Neural progenitor cell (in vitro differentiated cells): ENCODE data around the gene ACAA1. TPM values are rescaled to one million over a fixed set of nuclear protein-coding genes. Genes with fewer than 3 reads are reported as not detected.
"Not testable (repeated sequence)": the region's sequence is repeated elsewhere in the genome, so short reads cannot be mapped to it uniquely, and the experiment has no call there.

Experiments
- DNase-seq: peaks from one replicate; pipeline ENCODE4 v3.0.0-alpha.2; 2016; ENCODE audit warnings: low spot score
- H2AFZ ChIP-seq: fragments of 200-600 bp; sonication (generic); replicated peaks from 2 replicates; pipeline ENCODE4 v1.6.1; 2016; ENCODE audit warnings: antibody characterized with exemption
- H3F3A ChIP-seq: fragments of 200-600 bp; sonication (generic); 2 replicates; pipeline ENCODE4 v1.6.1; 2016; ENCODE audit warnings: antibody characterized with exemption, low read depth
- H3K27ac ChIP-seq: fragments of 200-600 bp; sonication (generic); 2 replicates; pipeline ENCODE4 v1.5.1; 2016; ENCODE audit warnings: mild to moderate bottlenecking
- H3K27me3 ChIP-seq: fragments of 200-600 bp; sonication (generic); 2 replicates; pipeline ENCODE4 v1.6.1; 2016; ENCODE audit warnings: mild to moderate bottlenecking, moderate library complexity
- H3K36me3 ChIP-seq: fragments of 200-600 bp; sonication (generic); 2 replicates; pipeline ENCODE4 v1.5.1; 2016
- H3K4me1 ChIP-seq: fragments of 200-600 bp; sonication (generic); 2 replicates; pipeline ENCODE4 v1.6.1; 2016; ENCODE audit warnings: mixed run types
- H3K4me2 ChIP-seq: fragments of 200-600 bp; sonication (generic); 2 replicates; pipeline ENCODE4 v1.6.1; 2016
- H3K4me3 ChIP-seq: fragments of 200-600 bp; sonication (generic); 2 replicates; pipeline ENCODE4 v1.5.1; 2016
- H3K79me2 ChIP-seq: fragments of 200-600 bp; sonication (generic); 2 replicates; pipeline ENCODE4 v1.6.1; 2016; ENCODE audit warnings: low read depth
- H3K9ac ChIP-seq: fragments of 200-600 bp; sonication (generic); 2 replicates; pipeline ENCODE4 v1.6.1; 2016
- H3K9me3 ChIP-seq: fragments of 200-600 bp; sonication (generic); 2 replicates; pipeline ENCODE4 v1.5.1; 2016; ENCODE audit warnings: low read depth
- H4K20me1 ChIP-seq: fragments of 200-600 bp; sonication (generic); 2 replicates; pipeline ENCODE4 v1.6.1; 2016; ENCODE audit warnings: low read depth
- H3K27ac Mint-ChIP-seq: 3 replicates; pipeline ENCODE4 v1.8.0; 2021; ENCODE audit warnings: mixed read lengths
- H3K27me3 Mint-ChIP-seq: 2 replicates; pipeline ENCODE4 v1.8.0; 2022; ENCODE audit warnings: low read depth, mild to moderate bottlenecking, inconsistent platforms, moderate library complexity, mixed read lengths; ENCODE audit not compliant: insufficient read depth
- H3K36me3 Mint-ChIP-seq: 3 replicates; pipeline ENCODE4 v1.8.0; 2021; ENCODE audit warnings: mixed read lengths
- H3K4me1 Mint-ChIP-seq: 3 replicates; pipeline ENCODE4 v1.8.0; 2021; ENCODE audit warnings: mixed read lengths
- H3K4me3 Mint-ChIP-seq: 3 replicates; pipeline ENCODE4 v1.8.0; 2021; ENCODE audit warnings: mild to moderate bottlenecking, moderate library complexity, mixed read lengths
- H3K9me3 Mint-ChIP-seq: 3 replicates; pipeline ENCODE4 v1.8.0; 2020; ENCODE audit warnings: mixed read lengths
- CTCF ChIP-seq: fragments of 200-600 bp; sonication (generic); IDR thresholded peaks from 2 replicates; pipeline ENCODE4 v1.5.1; 2017; ENCODE audit warnings: antibody characterized with exemption, mild to moderate bottlenecking
- EZH2 ChIP-seq: fragments of 200-600 bp; sonication (generic); IDR thresholded peaks from 2 replicates; pipeline ENCODE4 v1.6.1; 2017; ENCODE audit warnings: antibody characterized with exemption, mild to moderate bottlenecking, moderate library complexity
- EZH2phosphoT487 ChIP-seq: fragments of 200-600 bp; sonication (generic); IDR thresholded peaks from 2 replicates; pipeline ENCODE4 v1.6.1; 2017; ENCODE audit warnings: antibody characterized with exemption
- total RNA-seq: library from RNA; depleted of rRNA; stranded (reverse); fragments of >200 nt; gene quantifications from 2 replicates; pipeline ENCODE4 v1.2.3, GENCODE V29; 2015; ENCODE audit warnings: low replicate concordance

Gene ACAA1
- total RNA-seq, 1 donor from 2014 or later, result 3.3 TPM

GRCh38 chr3:38089163-38089562 is 47.8 kb downstream of the ACAA1 start:
- Mint-ChIP-seq H3K36me3 (peaks cover 5% of the 10 kb centered on the region), H3K9me3 (peaks cover 7% of the 10 kb centered on the region), H3K27me3 (peaks cover 7% of the 10 kb centered on the region), H3K4me1 (peaks cover 2% of the 10 kb centered on the region), H3K27ac (no peak overlapping the region), H3K4me3 (no peak overlapping the region)
- Histone ChIP-seq H3K9ac (no peak overlapping the region), H3K79me2 (no peaks in the 10 kb centered on the region), H2AFZ (no peak overlapping the region), H3K27ac (no peak overlapping the region), H3K4me3 (no peak overlapping the region), H3F3A (peaks cover 8% of the 10 kb centered on the region), H4K20me1 (no peaks in the 10 kb centered on the region), H3K4me1 (no peaks in the 10 kb centered on the region), H3K4me2 (no peak overlapping the region), H3K27me3 (no peaks in the 10 kb centered on the region), H3K36me3 (no peaks in the 10 kb centered on the region), H3K9me3 (no peaks in the 10 kb centered on the region)
- TF ChIP-seq EZH2phosphoT487 (no peak), EZH2 (no peak)
- DNase-seq, result no peak

- H3K4me3 ChIP-seq, result no peak overlapping the region
- H3K27me3 ChIP-seq, result no peaks in the 10 kb centered on the region
- Mint-ChIP-seq H3K27me3 (peaks cover 12% of the 10 kb centered on the region), H3K27ac (no peak overlapping the region), H3K36me3 (peaks cover 9% of the 10 kb centered on the region), H3K4me3 (no peak overlapping the region), H3K4me1 (peaks cover 5% of the 10 kb centered on the region), H3K9me3 (peaks cover 12% of the 10 kb centered on the region)
- no peak overlapping the region for H3K27ac ChIP-seq
- no peak overlapping the region for H2AFZ ChIP-seq
- H3K9ac ChIP-seq, result no peak overlapping the region
- no peaks in the 10 kb centered on the region for H3K9me3 ChIP-seq
- no peak overlapping the region for H3K4me2 ChIP-seq
- DNase-seq, result no peak
- TF ChIP-seq EZH2 (no peak), EZH2phosphoT487 (no peak), CTCF (no peak)
- no peaks in the 10 kb centered on the region for H4K20me1 ChIP-seq
- no peaks in the 10 kb centered on the region for H3K4me1 ChIP-seq
- peaks cover 11% of the 10 kb centered on the region for H3F3A ChIP-seq
- H3K36me3 ChIP-seq, result no peaks in the 10 kb centered on the region
- no peaks in the 10 kb centered on the region for H3K79me2 ChIP-seq
Measured at GRCh38 chr3:38088126-38089078, 48.5 kb downstream of the ACAA1 start.

- H3K27ac ChIP-seq, H3K4me3 Mint-ChIP-seq, H3K9me3 ChIP-seq, H3K4me3 ChIP-seq, H3K9ac ChIP-seq, H3K27me3 ChIP-seq, H3K79me2 ChIP-seq, H3K4me1 ChIP-seq, H2AFZ ChIP-seq, H3K27ac Mint-ChIP-seq, H3K4me2 ChIP-seq, H3K36me3 ChIP-seq, H4K20me1 ChIP-seq, H3K36me3 Mint-ChIP-seq, H3K4me1 Mint-ChIP-seq, DNase-seq: not testable (repeated sequence)
- Mint-ChIP-seq H3K27me3 (peaks cover 12% of the 10 kb centered on the region), H3K9me3 (peaks cover 20% of the 10 kb centered on the region)
- H3F3A ChIP-seq, result peaks cover 11% of the 10 kb centered on the region
Measured at GRCh38 chr3:38087278-38087677, 49.6 kb downstream of the ACAA1 start.

GRCh38 chr3:38086496-38086895 is 50.4 kb downstream of the ACAA1 start:
- Histone ChIP-seq H3K4me3 (no peak overlapping the region), H3F3A (peaks cover 11% of the 10 kb centered on the region), H3K9me3 (no peaks in the 10 kb centered on the region), H3K27ac (no peak overlapping the region), H3K36me3 (no peaks in the 10 kb centered on the region), H3K4me1 (no peaks in the 10 kb centered on the region), H3K4me2 (no peak overlapping the region), H4K20me1 (no peaks in the 10 kb centered on the region), H3K9ac (no peak overlapping the region), H3K79me2 (no peaks in the 10 kb centered on the region), H2AFZ (no peak overlapping the region), H3K27me3 (no peaks in the 10 kb centered on the region)
- no peak for DNase-seq
- Mint-ChIP-seq H3K4me3 (no peak overlapping the region), H3K9me3 (peaks cover 20% of the 10 kb centered on the region), H3K27ac (no peak overlapping the region), H3K4me1 (peaks cover 5% of the 10 kb centered on the region), H3K27me3 (peaks cover 12% of the 10 kb centered on the region), H3K36me3 (peaks cover 9% of the 10 kb centered on the region)
- no peak for TF ChIP-seq EZH2
- TF ChIP-seq CTCF, result no peak
- no peak for TF ChIP-seq EZH2phosphoT487
